ENCODE measurements around the gene RASL11A.

- TF ChIP-seq POLR2A (IDR thresholded peaks at IDR 0.05; ENCODE audit: low read length) (no peak), CTCF (IDR thresholded peaks at IDR 0.05) (no peak)
Measured at GRCh38 chr13:27295096-27295495, 24.5 kb downstream of the RASL11A start.

Data from A549 (cell line).